ENCODE results near the gene CD1B.

The CD1B gene

DNA sequence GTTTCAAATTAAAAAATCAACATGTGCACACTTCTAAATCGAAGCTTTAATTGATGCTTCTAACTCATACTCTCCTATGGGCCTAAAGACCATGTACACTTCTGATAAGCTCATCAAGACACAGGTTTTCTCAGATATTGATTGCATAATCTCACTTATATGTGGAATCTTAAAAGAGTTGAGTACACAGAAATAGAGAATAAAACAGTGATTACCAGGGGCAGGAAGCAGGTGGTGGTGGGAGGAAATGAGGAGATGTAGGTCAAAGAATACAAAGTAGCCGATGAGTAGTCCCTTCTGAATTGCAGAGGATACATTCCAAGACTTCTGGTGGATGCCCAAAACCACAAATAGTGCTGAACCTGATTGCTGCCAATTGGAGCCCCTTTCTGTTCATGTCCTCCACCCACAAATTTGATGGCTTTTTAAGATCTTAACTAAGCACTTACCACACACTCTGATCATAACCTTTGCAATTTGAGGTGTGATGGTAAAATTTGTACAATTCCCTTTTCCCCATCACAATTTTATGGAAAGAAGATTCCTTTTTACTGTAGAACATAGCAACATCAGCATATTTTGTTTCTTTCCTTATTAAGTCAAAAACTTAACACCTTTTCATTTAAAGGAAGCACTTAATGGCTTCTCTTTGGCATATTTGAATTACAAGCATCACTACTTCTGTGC lies 3.3 kb upstream of the CD1B start:
- TF ChIP-seq, protein P1, sequence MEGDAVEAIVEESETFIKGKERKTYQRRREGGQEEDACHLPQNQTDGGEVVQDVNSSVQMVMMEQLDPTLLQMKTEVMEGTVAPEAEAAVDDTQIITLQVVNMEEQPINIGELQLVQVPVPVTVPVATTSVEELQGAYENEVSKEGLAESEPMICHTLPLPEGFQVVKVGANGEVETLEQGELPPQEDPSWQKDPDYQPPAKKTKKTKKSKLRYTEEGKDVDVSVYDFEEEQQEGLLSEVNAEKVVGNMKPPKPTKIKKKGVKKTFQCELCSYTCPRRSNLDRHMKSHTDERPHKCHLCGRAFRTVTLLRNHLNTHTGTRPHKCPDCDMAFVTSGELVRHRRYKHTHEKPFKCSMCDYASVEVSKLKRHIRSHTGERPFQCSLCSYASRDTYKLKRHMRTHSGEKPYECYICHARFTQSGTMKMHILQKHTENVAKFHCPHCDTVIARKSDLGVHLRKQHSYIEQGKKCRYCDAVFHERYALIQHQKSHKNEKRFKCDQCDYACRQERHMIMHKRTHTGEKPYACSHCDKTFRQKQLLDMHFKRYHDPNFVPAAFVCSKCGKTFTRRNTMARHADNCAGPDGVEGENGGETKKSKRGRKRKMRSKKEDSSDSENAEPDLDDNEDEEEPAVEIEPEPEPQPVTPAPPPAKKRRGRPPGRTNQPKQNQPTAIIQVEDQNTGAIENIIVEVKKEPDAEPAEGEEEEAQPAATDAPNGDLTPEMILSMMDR (IDR thresholded peaks at IDR 0.05; ENCODE audit: insufficient read depth, low read depth, low read length, missing control alignments), result no peak
- DNase-seq (ENCODE audit: low read depth), result no peak

DNA sequence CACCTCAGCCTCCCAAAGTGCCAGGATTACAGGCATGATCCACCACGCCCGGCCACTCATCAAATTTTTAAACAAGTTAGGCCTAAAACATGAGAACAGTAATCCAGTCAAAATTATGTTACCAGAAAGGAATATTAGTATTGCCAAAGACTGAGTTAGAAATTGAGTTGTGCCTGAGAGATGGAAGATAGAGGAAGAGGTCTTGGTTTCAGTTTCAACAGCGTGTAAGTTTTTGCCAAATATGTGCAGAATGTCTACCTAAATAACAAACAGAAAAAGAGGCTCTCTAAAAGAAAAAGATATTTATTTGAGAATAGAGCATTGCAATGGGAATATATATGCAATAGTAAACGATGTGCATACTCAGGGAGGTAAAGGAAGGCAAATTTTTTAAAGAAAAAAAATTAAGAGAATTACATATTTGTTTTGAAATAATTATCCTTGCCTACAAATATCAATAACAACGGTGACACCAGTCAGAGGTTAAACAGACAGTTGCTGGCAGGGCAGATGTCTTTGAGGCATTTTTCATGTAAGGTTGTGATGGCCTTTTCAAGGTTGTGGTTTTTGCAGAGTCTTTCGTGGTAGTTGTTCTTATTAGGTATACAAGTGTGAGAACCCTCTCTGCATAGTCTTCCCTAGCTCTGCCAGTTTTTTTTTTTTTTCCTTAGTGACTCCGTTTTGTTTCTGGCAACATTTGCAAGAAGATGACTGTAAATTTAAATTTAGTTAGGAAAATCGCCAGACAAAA lies 2.2 kb upstream of the CD1B start:
- no peak for DNase-seq (ENCODE audit: low read depth)
- no peak overlapping the region for H3K4me3 ChIP-seq (ENCODE audit: low read depth, low read length)
- TF ChIP-seq, protein P1 (IDR thresholded peaks at IDR 0.05; ENCODE audit: insufficient read depth, low read depth, low read length, missing control alignments), result no peak

More for the DNA sequence above, 3.3 kb upstream of the CD1B start:
- no peak overlapping the region for H3K4me3 ChIP-seq (ENCODE audit: low read depth, low read length)

DNA sequence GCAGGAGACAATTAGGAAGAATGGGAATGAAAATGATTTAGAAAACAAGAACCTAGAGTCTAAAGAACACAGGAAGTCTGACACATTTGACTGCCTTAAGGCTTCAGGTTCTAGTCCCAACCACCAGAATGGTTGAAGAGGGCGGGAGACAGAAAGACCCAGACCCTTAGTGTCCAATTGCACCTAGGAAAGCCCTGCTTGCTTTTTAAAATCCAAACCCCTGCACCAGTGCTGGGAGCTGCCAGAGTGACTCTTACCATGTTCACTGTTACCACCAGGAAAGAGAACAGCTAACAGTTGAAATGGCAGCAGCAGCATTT lies 265 bp downstream of the CD1B start:
- no peak for DNase-seq (ENCODE audit: low read depth)
- H3K4me3 ChIP-seq (ENCODE audit: low read depth, low read length), result no peak overlapping the region
- TF ChIP-seq, protein P1 (IDR thresholded peaks at IDR 0.05; ENCODE audit: insufficient read depth, low read depth, low read length, missing control alignments), result no peak

DNA sequence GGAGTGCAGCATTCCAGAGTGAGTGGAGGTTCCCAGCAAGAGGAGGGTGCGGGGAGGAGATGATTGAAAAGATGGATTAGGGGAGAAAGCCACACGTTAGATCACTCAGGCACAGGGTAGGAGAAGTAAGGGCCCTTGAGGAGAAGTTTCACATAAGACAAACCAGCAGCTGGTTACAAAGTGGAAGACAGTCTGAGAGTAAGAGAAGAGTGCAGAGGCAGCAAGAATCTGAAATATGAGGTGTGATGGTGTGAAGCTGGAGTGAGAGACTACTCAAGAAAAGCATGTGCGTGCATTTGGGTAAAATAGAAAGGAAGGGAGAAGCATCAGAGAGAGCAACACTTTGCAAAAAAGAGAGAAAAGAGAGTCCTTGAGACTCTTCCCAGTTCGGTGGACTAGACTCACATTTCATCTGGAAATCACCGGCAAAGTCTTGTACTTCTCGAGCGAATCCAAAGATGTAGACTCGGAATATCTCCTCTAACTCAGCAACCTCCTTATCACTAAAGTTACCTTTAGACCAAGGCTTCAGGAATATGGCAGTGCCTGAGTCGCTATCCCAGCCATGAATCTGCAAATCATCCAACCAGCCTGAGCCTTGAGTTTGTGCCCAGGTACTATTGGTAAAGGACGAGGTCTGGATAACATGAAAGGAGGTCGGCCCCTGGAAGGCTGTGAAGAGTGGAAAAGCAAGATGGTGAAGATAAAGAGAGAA lies 783 bp downstream of the CD1B start:
- DNase-seq (ENCODE audit: low read depth), result no peak
- no peak overlapping the region for H3K4me3 ChIP-seq (ENCODE audit: low read depth, low read length)
- TF ChIP-seq, protein P1 (IDR thresholded peaks at IDR 0.05; ENCODE audit: insufficient read depth, low read depth, low read length, missing control alignments), result no peak

DNA sequence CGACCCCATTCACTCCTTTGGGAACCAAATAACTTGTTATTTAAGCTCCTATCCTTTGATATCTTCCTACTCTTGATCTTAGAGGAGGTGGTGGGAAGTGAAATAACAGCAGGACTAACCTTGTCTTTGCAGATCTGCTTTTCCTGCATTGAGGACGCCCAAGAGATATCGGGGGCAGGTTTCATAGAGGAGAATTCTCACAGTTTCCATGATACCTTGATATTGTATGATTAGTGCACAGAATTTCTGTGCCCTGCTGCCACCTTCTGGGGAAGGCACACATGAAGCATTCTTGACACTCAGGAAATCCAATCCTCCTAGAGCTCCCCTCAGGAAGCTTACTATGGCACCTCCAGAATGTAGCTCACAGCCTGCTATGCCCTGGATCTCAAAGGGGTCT lies 1.6 kb downstream of the CD1B start:
- TF ChIP-seq, protein P1 (IDR thresholded peaks at IDR 0.05; ENCODE audit: insufficient read depth, low read depth, low read length, missing control alignments), result peak; percentile 43
- H3K4me3 ChIP-seq (ENCODE audit: low read depth, low read length), result no peak overlapping the region
- DNase-seq (ENCODE audit: low read depth), result peak; percentile 22

DNA sequence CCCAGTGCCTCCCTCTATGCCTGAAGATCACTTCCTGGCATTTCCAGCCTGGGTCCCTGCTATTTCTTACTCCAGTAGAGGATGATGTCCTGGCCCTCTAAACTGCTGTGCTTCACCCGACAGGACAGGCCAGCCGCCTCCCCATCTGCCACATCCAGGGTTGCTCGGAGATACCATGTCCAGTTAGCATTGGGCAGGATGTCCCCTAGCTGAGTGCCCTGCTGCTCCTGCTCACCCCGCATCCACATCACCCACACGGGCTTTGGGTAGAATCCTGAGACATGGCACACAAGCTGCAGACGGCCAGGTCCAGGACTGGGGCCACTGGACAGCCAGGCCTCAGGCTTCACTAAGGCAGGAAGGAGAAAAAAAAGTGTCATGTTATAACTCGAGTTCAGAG lies 2.0 kb downstream of the CD1B start:
- no peak for DNase-seq (ENCODE audit: low read depth)
- TF ChIP-seq, protein P1 (IDR thresholded peaks at IDR 0.05; ENCODE audit: insufficient read depth, low read depth, low read length, missing control alignments), result no peak
- no peak overlapping the region for H3K4me3 ChIP-seq (ENCODE audit: low read depth, low read length)
